AG10803 (cell line): ENCODE data around the gene PPOX.

Experiments used
- DNase-seq: peaks from one replicate; pipeline ENCODE4 v3.0.0; 2010; ENCODE audit warnings: low read depth
- H3K4me3 ChIP-seq: 2 replicates; pipeline ENCODE4 v1.5.1; 2011; ENCODE audit warnings: mild to moderate bottlenecking, low read length, control low read depth
- CTCF ChIP-seq: conservative IDR thresholded peaks from 2 replicates; pipeline ENCODE4 v1.5.1; 2011; ENCODE audit warnings: mild to moderate bottlenecking, low read length, control low read depth, inconsistent platforms

PPOX gene

GRCh38 chr1:161176468-161177111, 10.4 kb downstream of the PPOX start:
- DNase-seq = no peak
- H3K4me3 ChIP-seq = peak overlapping the region; percentile 98
- TF ChIP-seq CTCF = no peak

GRCh38 chr1:161177112-161177935, 11.1 kb downstream of the PPOX start, which contains the start of gene B4GALT3:
Gene B4GALT3 (minus strand): TSS chr1:161177507. CDS start chr1:161176060, 1,447 bp downstream.
- peak within 1 kb of the TSS; percentile 98 for H3K4me3 ChIP-seq
- DNase-seq = peak; percentile 61
- TF ChIP-seq CTCF = 0 out of 2 replicates have a peak, but pooled peaks have one; percentile 5

- TF ChIP-seq CTCF = no peak
- DNase-seq = no peak
These were observed 11.7 kb downstream of the PPOX start for GRCh38 chr1:161177936-161178244.

DNA sequence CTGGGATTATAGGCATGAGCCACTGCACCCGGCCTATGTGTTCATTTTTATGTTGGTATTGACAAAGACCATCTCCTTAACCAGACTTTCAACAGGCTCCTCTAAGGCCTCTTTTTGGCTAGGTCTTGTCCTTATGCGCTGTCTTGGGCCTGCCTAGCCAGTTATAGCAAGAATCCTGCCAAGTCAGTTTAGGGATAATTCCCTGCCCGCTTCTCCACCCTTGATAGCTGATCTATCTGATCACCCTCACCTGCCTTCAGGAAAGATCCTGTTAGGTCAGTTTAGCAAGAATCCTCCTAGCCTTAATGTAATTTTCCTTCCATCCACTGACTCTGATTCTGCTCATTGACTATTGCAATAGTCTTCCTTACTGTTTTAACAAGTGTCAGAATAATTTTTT, 13.5 kb downstream of the PPOX start:
- TF ChIP-seq CTCF = no peak
- DNase-seq = no peak
- no peak overlapping the region for H3K4me3 ChIP-seq

More at GRCh38 chr1:161177936-161178244, 11.7 kb downstream of the PPOX start:
- H3K4me3 ChIP-seq = peak overlapping the region; percentile 98

- no peak overlapping the region for H3K4me3 ChIP-seq
- peak; percentile 54 for TF ChIP-seq CTCF
- no peak for DNase-seq
These were observed 14.4 kb downstream of the PPOX start for GRCh38 chr1:161180639-161181038.

DNA sequence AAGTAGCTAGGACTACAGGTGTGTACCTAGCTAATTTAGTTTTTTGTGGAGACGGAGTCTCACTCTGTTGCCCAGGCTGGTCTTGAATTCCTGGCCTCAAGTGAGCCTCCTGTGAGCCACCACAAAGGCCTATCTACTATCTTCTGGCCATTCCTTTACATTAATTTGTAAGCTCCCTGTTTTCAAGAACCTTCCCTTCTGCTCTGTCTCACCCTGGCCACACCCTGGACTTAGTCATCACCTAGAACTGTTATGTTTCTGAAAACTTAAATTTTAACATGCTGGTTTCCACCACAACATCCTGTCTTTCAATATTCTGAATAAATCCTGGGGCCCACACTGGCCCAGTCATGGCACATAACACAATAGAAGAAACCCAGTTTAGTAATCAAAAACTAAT, 16.0 kb downstream of the PPOX start:
- TF ChIP-seq CTCF = no peak
- peak; percentile 71 for DNase-seq
- H3K4me3 ChIP-seq = no peak overlapping the region

GRCh38 chr1:161185282-161185682, 19.1 kb downstream of the PPOX start:
- no peak for TF ChIP-seq CTCF
- H3K4me3 ChIP-seq = no peak overlapping the region
- DNase-seq = peak; percentile 88
